ENCODE results near the gene CDH3.
A peak's percentile ranks its signal among the peaks of the same experiment; 100 is the strongest.

The CDH3 gene

GRCh38 chr16:68644715-68645493, at the start of gene CDH3:
Gene CDH3 (plus strand): TSS chr16:68645310. CDS start chr16:68645380, 70 bp downstream.
- DNase-seq, result peak; percentile 83
- in situ Hi-C loops (cut with MboI; ENCODE audit: low pct_unique_long_range_greater_than_20kb, low sequenced_read_pairs), result no loop called here

- in situ Hi-C loops (cut with MboI; ENCODE audit: low pct_unique_long_range_greater_than_20kb, low sequenced_read_pairs), result no loop called here
- no peak for DNase-seq
Observed at GRCh38 chr16:68596266-68596665, 48.8 kb upstream of the CDH3 start.

GRCh38 chr16:68599586-68599985, 45.5 kb upstream of the CDH3 start:
- in situ Hi-C loops (cut with MboI; ENCODE audit: low pct_unique_long_range_greater_than_20kb, low sequenced_read_pairs), result no loop called here
- no peak for DNase-seq

GRCh38 chr16:68605746-68606145, 39.4 kb upstream of the CDH3 start:
- in situ Hi-C loops (cut with MboI; ENCODE audit: low pct_unique_long_range_greater_than_20kb, low sequenced_read_pairs), result no loop called here

GRCh38 chr16:68607443-68607842, 37.7 kb upstream of the CDH3 start:
- in situ Hi-C loops (cut with MboI; ENCODE audit: low pct_unique_long_range_greater_than_20kb, low sequenced_read_pairs), result no loop called here

More at GRCh38 chr16:68605746-68606145, 39.4 kb upstream of the CDH3 start:
- DNase-seq, result no peak

GRCh38 chr16:68608330-68608729, 36.8 kb upstream of the CDH3 start:
- in situ Hi-C loops (cut with MboI; ENCODE audit: low pct_unique_long_range_greater_than_20kb, low sequenced_read_pairs), result no loop called here
- no peak for DNase-seq

More at GRCh38 chr16:68607443-68607842, 37.7 kb upstream of the CDH3 start:
- no peak for DNase-seq

- in situ Hi-C loops (cut with MboI; ENCODE audit: low pct_unique_long_range_greater_than_20kb, low sequenced_read_pairs), result no loop called here
- no peak for DNase-seq
Observed at GRCh38 chr16:68612996-68613395, 32.1 kb upstream of the CDH3 start.

- in situ Hi-C loops (cut with MboI; ENCODE audit: low pct_unique_long_range_greater_than_20kb, low sequenced_read_pairs), result no loop called here
- DNase-seq, result no peak
Observed at GRCh38 chr16:68617734-68618133, 27.4 kb upstream of the CDH3 start.

GRCh38 chr16:68626557-68626956, 18.6 kb upstream of the CDH3 start:
- DNase-seq, result no peak
- in situ Hi-C loops (cut with MboI; ENCODE audit: low pct_unique_long_range_greater_than_20kb, low sequenced_read_pairs), result no loop called here

- in situ Hi-C loops (cut with MboI; ENCODE audit: low pct_unique_long_range_greater_than_20kb, low sequenced_read_pairs), result no loop called here
- no peak for DNase-seq
Observed at GRCh38 chr16:68627951-68628425, 17.1 kb upstream of the CDH3 start.

GRCh38 chr16:68629351-68629910, 15.7 kb upstream of the CDH3 start:
- in situ Hi-C loops (cut with MboI; ENCODE audit: low pct_unique_long_range_greater_than_20kb, low sequenced_read_pairs), result no loop called here

GRCh38 chr16:68636064-68636560, 9.0 kb upstream of the CDH3 start:
- DNase-seq, result no peak
- in situ Hi-C loops (cut with MboI; ENCODE audit: low pct_unique_long_range_greater_than_20kb, low sequenced_read_pairs), result no loop called here

More at GRCh38 chr16:68629351-68629910, 15.7 kb upstream of the CDH3 start:
- DNase-seq, result no peak

GRCh38 chr16:68636818-68637217, 8.3 kb upstream of the CDH3 start:
- no peak for DNase-seq
- in situ Hi-C loops (cut with MboI; ENCODE audit: low pct_unique_long_range_greater_than_20kb, low sequenced_read_pairs), result no loop called here

- no peak for DNase-seq
- in situ Hi-C loops (cut with MboI; ENCODE audit: low pct_unique_long_range_greater_than_20kb, low sequenced_read_pairs), result no loop called here
Observed at GRCh38 chr16:68640972-68641371, 4.1 kb upstream of the CDH3 start.

- DNase-seq, result no peak
- in situ Hi-C loops (cut with MboI; ENCODE audit: low pct_unique_long_range_greater_than_20kb, low sequenced_read_pairs), result no loop called here
Observed at GRCh38 chr16:68642047-68642435, 3.1 kb upstream of the CDH3 start.

- no peak for DNase-seq
- in situ Hi-C loops (cut with MboI; ENCODE audit: low pct_unique_long_range_greater_than_20kb, low sequenced_read_pairs), result no loop called here
Observed at GRCh38 chr16:68642436-68643101, 2.5 kb upstream of the CDH3 start.

- in situ Hi-C loops (cut with MboI; ENCODE audit: low pct_unique_long_range_greater_than_20kb, low sequenced_read_pairs), result no loop called here
Observed at GRCh38 chr16:68643227-68643626, 1.9 kb upstream of the CDH3 start.

GRCh38 chr16:68643847-68644246, 1.3 kb upstream of the CDH3 start:
- in situ Hi-C loops (cut with MboI; ENCODE audit: low pct_unique_long_range_greater_than_20kb, low sequenced_read_pairs), result no loop called here
- no peak for DNase-seq

More at GRCh38 chr16:68643227-68643626, 1.9 kb upstream of the CDH3 start:
- no peak for DNase-seq

GRCh38 chr16:68644296-68644695, 814 bp upstream of the CDH3 start:
- no peak for DNase-seq
- in situ Hi-C loops (cut with MboI; ENCODE audit: low pct_unique_long_range_greater_than_20kb, low sequenced_read_pairs), result no loop called here

Data from KBM-7 (cell line).